DOHH2 (cell line): Measurements from ENCODE around the gene SNIP1.
A peak's percentile ranks its signal among the peaks of the same experiment; 100 is the strongest.

Experiments
- EZH2phosphoT487 ChIP-seq: fragments of 200-600 bp; sonication (generic); IDR thresholded peaks from 2 replicates; pipeline ENCODE4 v1.6.1; 2017; ENCODE audit warnings: borderline replicate concordance, mild to moderate bottlenecking, antibody characterized with exemption, low read length, moderate library complexity, mixed read lengths
- TF ChIP-seq, protein P1 (sequence below): fragments of 200-600 bp; sonication (generic); IDR thresholded peaks from one replicate; pipeline ENCODE4 v1.5.1; 2014; ENCODE audit warnings: antibody characterized with exemption, mild to moderate bottlenecking, low read depth, low read length; ENCODE audit not compliant: poor library complexity, severe bottlenecking

DNA sequence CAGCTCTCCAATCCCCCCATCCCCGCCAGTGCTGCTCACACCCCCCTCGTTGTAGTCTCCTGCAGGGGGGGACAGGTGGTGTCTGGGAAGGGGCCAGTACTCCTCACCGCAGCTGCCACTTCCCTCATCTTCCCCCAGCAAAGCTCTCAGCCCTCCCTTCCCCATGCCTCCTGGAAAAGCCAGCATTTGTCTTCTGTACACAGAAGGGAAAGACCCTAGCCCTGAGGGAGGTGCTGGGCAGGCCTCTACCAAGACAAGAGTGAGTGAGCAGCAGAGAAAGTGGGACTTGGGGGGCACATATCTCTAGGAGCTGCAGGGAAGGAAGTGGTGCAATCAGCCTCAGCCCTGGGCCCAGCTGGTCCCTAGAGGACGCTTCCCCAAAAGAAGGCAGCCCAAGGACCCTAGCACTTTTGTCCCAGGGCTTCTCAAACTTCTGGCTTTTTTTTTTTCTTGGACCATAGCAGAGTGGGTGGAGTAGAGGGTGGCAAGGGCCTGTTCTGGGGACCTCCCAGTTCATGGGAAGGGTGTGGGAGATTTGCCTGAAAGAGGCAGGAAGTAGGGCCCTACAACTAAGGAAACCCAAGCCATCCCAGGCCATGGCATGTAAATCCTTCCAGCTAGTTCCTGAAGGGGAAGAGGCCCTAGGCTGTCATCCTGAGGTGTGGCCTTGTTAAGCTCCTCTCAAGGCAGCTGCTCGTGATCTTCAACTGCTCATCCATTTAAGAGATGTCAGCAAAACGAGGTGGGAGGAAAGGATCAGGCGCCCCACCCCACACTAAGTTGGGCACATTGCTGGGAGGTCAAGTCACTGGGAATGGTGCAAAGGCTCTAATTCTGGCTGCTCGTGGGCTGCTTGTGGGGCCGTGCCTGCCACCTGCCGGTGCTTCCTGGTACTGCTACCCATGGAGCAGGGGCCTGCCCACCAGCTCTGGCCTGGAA is 67.1 kb downstream of the SNIP1 start:
- TF ChIP-seq, protein P1, sequence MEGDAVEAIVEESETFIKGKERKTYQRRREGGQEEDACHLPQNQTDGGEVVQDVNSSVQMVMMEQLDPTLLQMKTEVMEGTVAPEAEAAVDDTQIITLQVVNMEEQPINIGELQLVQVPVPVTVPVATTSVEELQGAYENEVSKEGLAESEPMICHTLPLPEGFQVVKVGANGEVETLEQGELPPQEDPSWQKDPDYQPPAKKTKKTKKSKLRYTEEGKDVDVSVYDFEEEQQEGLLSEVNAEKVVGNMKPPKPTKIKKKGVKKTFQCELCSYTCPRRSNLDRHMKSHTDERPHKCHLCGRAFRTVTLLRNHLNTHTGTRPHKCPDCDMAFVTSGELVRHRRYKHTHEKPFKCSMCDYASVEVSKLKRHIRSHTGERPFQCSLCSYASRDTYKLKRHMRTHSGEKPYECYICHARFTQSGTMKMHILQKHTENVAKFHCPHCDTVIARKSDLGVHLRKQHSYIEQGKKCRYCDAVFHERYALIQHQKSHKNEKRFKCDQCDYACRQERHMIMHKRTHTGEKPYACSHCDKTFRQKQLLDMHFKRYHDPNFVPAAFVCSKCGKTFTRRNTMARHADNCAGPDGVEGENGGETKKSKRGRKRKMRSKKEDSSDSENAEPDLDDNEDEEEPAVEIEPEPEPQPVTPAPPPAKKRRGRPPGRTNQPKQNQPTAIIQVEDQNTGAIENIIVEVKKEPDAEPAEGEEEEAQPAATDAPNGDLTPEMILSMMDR = peak; percentile 98
- no peak for TF ChIP-seq EZH2phosphoT487
